ENCODE results near the gene CASZ1. TPM values are rescaled to one million over a fixed set of nuclear protein-coding genes. Genes with fewer than 3 reads are reported as not detected.

Gene CASZ1
- total and polyA plus RNA-seq, 12 donors: 19.5 to 79.8 (median 64.7) TPM

DNA sequence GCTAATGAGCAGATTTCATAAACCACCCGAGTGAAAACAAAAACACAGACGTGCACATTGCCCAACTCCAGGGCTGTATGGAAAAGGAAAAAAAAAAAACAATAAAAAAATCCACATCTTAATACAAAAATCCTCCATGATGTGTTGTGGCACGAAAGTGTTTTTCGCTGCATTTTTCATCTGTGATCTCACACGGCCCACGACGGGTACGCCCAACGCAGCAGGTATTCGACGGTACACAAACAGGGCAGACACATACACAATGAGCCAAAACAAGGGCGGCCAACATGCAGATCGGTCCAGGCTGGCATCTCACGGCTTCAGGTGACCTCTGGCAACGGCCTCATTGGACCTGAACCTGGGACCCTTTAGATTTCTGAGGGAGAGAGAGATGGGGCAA lies 31.1 kb downstream of the CASZ1 start:
- no peak for DNase-seq
- Histone ChIP-seq H3K27me3 (no peaks in the 10 kb centered on the region), H3K4me3 (no peak overlapping the region), H3K36me3 (peaks cover 0 to 2% (median 0%) of the 10 kb centered on the region in 9 donors), H3K27ac (peak overlapping the region in 7 of 10 donors; percentile 16 to 88 (median 52)), H3K9me3 (no peaks in the 10 kb centered on the region), H3K4me1 (peaks cover 27 to 80% (median 74%) of the 10 kb centered on the region in 9 donors)
- ATAC-seq: peak in 1 of 8 donors; percentile 5
- intact Hi-C loops (cut with DNase I): loop anchor here in 1 of 10 donors (5.0 kb wide), 1 partner anchor 73 kb away; no protein-coding TSS in a partner anchor
- TF ChIP-seq, protein P1, sequence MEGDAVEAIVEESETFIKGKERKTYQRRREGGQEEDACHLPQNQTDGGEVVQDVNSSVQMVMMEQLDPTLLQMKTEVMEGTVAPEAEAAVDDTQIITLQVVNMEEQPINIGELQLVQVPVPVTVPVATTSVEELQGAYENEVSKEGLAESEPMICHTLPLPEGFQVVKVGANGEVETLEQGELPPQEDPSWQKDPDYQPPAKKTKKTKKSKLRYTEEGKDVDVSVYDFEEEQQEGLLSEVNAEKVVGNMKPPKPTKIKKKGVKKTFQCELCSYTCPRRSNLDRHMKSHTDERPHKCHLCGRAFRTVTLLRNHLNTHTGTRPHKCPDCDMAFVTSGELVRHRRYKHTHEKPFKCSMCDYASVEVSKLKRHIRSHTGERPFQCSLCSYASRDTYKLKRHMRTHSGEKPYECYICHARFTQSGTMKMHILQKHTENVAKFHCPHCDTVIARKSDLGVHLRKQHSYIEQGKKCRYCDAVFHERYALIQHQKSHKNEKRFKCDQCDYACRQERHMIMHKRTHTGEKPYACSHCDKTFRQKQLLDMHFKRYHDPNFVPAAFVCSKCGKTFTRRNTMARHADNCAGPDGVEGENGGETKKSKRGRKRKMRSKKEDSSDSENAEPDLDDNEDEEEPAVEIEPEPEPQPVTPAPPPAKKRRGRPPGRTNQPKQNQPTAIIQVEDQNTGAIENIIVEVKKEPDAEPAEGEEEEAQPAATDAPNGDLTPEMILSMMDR (IDR thresholded peaks at IDR 0.05): no peak
- WGBS, 2 donors: 58 to 59% methylated on average over 15 of the region's 15 CpGs

DNA sequence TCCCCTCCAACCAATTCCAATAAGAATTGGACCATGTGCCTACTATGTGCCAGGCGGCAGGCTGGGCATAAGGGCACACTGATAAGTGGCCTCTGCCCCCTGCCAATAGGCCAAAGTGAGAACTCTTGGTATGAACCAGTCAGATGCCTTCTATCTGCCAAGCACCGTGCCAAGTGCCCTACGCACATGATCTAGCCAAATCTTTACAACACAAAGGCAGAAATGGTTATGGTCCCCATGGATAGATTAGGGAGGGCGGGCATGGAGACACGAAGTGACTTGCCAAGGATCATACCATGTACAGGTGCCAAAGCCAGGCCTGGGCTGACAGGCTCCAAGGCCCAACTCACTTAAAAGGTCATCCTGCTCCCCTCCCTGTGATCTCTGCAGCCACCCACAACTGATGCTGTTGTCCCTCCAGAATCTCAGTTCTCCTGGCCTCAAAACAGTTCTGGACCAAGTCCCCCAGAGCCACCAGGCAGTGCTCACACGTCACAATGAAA lies 32.1 kb downstream of the CASZ1 start:
- DNase-seq (no peak), ATAC-seq (peak in 5 of 8 donors; percentile 22 to 65 (median 53))
- H3K4me1 ChIP-seq: peaks cover 27 to 87% (median 76%) of the 10 kb centered on the region in 9 donors
- H3K36me3 ChIP-seq: peaks cover 0 to 12% (median 0%) of the 10 kb centered on the region in 9 donors
- 44 to 63% methylated on average over 6 of the region's 6 CpGs for WGBS, 2 donors
- H3K9me3 ChIP-seq: no peaks in the 10 kb centered on the region
- intact Hi-C loops (cut with DNase I): no loop called here
- H3K27me3 ChIP-seq: no peaks in the 10 kb centered on the region
- TF ChIP-seq, protein P1 (IDR thresholded peaks at IDR 0.05): no peak
- H3K4me3 ChIP-seq: no peak overlapping the region
- H3K27ac ChIP-seq: peak overlapping the region in 8 of 10 donors; percentile 16 to 88 (median 50)

GRCh38 chr1:10762875-10763274 lies 33.6 kb downstream of the CASZ1 start:
- ATAC-seq: peak in 2 of 8 donors; percentile 4 to 22
- no peak for DNase-seq
- TF ChIP-seq, protein P1 (IDR thresholded peaks at IDR 0.05): no peak
- H3K27ac ChIP-seq: peak overlapping the region; percentile 48 to 88 (median 75)
- H3K27me3 ChIP-seq: no peaks in the 10 kb centered on the region
- H3K4me1 ChIP-seq: peaks cover 29 to 100% (median 82%) of the 10 kb centered on the region in 9 donors
- H3K4me3 ChIP-seq: no peak overlapping the region
- peaks cover 0 to 13% (median 0%) of the 10 kb centered on the region in 9 donors for H3K36me3 ChIP-seq
- no peaks in the 10 kb centered on the region for H3K9me3 ChIP-seq
- WGBS, 2 donors: 70 to 73% methylated on average over 12 of the region's 12 CpGs
- intact Hi-C loops (cut with DNase I): no loop called here

- ATAC-seq (peak in 7 of 8 donors; percentile 3 to 70 (median 37)), DNase-seq (peak in 1 of 2 donors; percentile 58)
- TF ChIP-seq, protein P1 (IDR thresholded peaks at IDR 0.05): no peak
- Histone ChIP-seq H3K9me3 (no peaks in the 10 kb centered on the region), H3K4me1 (peaks cover 30 to 100% (median 82%) of the 10 kb centered on the region in 9 donors), H3K27me3 (no peaks in the 10 kb centered on the region), H3K4me3 (peak overlapping the region in 5 of 10 donors; percentile 7 to 37 (median 26)), H3K27ac (peak overlapping the region; percentile 48 to 88 (median 75)), H3K36me3 (peaks cover 0 to 13% (median 0%) of the 10 kb centered on the region in 9 donors)
- intact Hi-C loops (cut with DNase I): no loop called here
- 41 to 49% methylated on average over 6 of the region's 6 CpGs for WGBS, 2 donors
Observed at GRCh38 chr1:10762153-10762523, 34.3 kb downstream of the CASZ1 start.
